HG03103 (cell line): Measurements from ENCODE around the gene MT1E.

Experiments
- ATAC-seq: cut with Tn5 transposase; IDR thresholded peaks from one replicate; pipeline ENCODE4 v1.9.1; 2021; ENCODE audit warnings: low read depth; ENCODE audit not compliant: unreplicated experiment

MT1E gene

DNA sequence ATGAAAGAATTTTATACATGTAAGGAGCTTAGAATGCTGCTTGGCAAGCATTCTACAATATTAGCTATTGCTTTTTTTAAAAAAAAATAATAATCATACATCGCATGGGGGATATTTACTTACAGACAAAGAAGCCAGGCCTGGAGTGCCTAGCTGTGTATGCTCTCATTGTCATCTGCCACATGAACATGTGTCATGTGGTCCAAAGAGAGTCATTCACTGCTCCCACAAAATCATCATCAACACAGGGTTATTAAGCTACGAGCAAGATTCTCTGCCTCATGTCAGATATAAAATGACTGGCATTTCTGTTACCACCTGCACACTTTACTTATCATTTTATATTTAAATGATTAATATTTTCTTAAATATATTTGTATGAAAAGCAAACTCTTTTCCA is 1.9 kb upstream of the MT1E start:
- ATAC-seq: no peak

DNA sequence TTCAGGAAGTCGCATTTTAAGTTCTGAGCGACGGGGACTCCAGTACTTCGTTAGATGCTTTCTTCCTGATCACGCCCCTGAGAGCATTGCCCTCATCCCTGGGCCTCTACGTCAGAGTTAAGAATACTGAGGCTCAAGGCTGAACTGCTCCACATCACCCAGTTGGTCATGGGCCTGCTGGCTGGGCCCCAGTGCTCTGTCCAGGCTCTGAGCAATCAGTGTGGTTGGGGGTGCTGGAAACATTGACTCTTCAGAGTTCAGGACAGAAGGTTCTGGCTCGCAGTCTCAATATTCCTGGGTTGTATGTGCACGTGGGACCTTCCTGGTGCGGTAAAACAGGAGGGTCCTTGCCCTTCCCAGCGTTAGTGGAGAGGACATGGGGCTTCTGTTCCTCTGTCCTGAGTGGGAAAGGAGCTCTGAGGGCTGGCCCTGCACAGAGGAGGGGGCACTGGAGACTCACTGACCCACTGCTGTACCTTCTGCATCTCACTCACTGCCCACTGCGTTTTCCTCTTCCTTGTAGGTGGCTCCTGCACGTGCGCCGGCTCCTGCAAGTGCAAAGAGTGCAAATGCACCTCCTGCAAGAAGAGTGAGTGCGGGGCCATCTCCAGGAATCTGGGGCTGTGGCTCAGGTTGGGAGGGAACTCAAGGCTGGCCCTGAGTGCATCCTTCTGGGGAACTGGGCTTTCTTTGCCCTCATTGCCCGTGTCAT is 518 bp downstream of the MT1E start:
- no peak for ATAC-seq

DNA sequence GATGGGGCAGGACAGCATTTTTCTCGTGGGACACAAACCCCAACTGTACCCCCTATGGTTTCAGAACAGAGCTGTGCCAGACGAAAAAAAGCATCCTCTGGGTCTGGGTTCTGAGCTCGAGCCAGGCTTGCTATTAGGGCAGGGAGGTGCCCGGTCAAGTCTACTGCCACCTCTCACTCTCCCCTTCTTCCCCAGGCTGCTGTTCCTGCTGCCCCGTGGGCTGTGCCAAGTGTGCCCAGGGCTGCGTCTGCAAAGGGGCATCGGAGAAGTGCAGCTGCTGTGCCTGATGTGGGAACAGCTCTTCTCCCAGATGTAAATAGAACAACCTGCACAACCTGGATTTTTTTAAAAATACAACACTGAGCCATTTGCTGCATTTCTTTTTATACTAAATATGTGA is 1.1 kb downstream of the MT1E start:
- no peak for ATAC-seq

DNA sequence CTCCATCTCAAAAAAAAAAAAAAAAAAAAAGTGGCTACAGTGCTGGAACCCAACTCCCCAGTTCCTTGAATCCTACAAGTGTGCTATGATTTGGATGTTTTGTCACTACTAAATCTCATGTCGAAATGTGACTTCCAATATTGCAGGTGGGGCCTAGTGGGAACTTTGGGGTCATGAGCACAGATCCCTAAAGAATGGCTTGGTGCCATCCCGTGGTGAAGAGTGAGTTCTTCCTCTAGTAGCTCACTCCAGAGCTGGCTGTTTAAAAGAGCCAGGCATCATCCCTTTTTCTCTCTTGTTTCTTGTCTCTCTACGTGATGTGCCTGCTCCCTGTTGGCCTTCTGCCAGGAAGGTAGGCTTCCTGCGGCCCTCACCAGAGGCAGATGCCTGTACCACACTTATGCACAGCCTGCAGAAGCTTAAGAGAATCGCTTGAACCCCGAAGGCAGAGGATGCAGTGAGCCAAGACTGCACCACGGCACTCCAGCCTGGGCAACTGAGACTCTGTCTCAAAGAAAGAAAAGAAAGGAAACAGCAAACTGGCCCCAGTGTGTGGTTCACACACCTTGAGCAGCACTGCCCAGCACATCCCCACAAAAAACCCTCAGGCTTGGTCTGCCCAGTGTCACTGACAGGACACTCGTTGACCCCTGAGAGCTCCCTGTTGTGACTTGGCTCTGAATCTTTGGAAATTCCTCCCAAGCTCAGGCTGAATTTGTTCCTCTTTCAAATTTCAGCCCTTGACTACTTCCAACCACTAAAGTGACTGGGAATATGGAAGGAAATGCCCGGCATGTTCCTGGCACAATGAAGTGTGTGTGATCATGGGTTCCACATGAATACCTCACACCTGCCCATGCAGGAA is 3.1 kb downstream of the MT1E start:
- no peak for ATAC-seq

DNA sequence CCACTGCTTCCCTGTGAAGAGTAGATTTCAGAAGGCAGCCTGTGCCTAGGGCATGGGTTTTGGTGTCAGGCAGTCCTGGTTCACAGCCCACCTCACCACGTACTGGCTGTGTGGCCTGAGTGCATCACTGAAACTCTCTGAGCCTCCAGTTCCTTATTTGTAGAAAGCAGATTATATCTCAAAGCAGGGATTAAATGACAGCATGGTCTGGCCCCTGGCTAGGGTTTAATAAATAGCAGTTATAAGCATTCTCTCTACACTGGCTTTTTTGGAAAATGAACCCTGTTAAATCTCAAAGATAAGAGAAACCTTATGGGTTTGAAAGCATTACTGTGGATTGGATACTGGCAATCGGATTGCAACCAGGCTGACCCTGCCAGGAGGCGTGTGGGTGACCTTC is 4.0 kb downstream of the MT1E start:
- ATAC-seq: no peak

DNA sequence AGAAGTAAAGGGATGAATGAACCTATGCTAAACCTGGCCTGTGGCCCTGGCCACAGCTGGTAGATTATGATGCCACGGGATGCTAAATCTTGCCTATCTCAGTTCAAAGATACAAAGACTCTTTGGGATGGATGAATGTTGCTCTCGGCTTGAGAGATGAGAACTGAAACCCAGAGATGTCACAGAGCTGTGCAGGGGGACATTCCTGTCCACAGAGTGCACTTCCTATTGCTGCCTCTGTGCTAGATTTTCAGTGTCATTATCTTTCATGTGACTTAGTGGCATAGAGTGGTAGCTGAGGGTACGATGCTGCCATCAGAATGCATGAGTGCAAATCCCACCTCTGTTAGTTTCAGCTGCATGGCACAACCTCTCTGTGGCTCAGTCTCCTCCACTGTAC is 4.6 kb downstream of the MT1E start:
- peak; percentile 73 for ATAC-seq

DNA sequence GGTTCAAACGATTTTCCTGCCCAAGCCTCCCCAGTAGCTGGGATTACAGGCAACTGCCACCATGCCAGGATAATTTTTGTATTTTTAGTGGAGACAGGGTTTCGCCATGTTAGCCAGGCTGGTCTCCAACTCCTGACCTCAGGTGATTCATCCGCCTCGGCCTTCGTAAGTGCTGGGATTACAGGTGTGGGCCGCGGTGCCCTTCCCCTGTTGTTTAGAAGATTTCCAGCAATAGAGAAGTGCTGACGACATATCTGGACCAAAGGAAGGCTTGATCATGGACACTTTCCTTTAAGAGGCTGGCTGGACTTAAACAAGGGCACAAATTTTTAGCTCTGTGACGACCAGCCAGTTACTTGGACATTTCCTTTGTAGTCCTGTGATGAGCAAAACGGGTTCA is 5.6 kb downstream of the MT1E start:
- ATAC-seq: no peak

DNA sequence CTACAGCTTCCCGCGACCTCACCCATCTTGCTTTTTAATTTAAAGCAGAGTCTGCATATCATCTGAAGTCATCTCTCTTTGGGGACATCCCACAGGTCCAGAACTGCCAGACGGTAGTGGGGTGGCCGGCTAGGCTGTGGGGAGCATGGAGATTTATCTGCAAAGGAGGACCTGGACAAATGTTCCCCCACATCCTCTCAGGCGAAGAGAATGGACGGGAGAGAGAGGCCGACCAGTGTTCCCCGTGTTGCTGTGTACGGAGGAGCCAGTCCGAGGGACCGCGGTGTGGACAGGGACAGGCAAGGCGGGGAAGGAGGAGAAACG is 6.2 kb downstream of the MT1E start:
- ATAC-seq: no peak

DNA sequence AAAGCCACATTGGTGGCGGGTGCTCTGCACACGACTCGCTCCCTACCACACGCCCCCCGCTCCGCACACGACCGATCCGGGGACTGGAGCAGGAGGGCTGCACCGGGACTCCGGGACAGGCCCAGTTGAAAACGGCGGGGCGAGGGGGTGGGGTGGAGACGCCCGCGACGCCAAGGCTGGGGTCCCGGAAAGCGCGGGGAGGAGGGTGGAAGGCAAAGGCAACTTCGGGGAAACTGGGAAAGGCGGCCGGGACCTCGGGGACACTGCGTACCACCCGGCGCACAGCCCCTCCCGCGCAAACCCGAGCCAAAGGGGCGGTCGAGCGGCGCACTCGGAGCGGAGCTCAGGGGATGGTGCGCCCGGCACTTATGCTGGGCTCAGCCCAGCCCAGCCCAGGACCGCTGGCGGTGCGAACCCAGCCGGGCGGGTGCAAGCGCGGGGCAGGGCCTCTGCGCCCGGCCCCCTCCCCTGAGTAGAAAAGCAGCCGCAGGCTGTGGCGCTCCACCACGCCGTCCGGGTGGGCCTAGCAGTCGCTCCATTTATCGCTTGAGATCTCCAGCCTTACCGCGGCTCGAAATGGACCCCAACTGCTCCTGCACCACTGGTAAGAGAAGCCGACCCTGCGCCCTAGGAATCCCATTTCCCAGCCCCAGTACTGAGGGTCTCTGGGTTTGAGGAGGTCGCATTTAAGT is 6.7 kb downstream of the MT1E start, which contains the start of gene MT1M:
Gene MT1M, plus strand, starts transcription at position 504 of the 692 bp plus-strand sequence. Its CDS starts 73 bp downstream, at position 577.
- no peak for ATAC-seq

DNA sequence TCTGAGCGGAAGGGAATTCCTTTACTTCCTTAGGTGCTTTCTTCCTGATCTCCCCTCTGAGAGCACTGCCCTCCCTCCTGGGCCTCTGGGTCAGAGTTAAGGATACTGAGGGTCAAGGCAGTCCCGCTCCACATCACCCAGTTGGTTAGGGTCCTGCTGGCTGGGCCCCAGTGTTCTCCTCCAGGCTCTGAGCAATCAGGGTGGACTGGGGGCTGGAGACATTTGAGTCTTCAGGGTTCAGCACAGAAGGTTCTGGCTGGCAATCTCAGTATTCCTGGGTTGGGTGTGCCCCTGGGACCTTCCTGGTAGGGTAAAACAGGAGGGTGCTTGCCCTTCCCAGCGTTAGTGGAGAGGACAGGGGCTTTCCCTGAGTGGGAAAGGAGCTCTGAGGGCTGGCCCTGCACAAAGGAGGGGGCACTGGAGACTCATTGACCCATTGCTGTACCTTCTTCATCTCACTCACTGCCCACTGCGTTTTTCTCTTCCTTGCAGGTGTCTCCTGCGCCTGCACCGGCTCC is 7.3 kb downstream of the MT1E start:
- ATAC-seq: no peak

DNA sequence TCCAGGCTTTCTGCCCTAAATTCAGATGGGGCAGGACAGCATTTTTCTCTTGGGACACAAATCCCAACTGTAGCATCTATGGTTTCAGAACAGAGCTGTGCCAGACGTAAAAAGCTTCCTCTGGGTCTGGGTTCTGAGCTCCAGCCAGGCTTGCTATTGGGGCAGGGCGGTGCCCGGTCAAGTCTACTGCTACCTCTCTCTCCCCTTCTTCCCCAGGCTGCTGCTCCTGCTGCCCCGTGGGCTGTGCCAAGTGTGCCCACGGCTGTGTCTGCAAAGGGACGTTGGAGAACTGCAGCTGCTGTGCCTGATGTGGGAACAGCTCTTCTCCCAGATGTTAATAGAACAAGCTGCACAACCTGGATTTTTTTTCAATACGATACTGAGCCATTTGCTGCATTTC is 8.0 kb downstream of the MT1E start:
- ATAC-seq: no peak

DNA sequence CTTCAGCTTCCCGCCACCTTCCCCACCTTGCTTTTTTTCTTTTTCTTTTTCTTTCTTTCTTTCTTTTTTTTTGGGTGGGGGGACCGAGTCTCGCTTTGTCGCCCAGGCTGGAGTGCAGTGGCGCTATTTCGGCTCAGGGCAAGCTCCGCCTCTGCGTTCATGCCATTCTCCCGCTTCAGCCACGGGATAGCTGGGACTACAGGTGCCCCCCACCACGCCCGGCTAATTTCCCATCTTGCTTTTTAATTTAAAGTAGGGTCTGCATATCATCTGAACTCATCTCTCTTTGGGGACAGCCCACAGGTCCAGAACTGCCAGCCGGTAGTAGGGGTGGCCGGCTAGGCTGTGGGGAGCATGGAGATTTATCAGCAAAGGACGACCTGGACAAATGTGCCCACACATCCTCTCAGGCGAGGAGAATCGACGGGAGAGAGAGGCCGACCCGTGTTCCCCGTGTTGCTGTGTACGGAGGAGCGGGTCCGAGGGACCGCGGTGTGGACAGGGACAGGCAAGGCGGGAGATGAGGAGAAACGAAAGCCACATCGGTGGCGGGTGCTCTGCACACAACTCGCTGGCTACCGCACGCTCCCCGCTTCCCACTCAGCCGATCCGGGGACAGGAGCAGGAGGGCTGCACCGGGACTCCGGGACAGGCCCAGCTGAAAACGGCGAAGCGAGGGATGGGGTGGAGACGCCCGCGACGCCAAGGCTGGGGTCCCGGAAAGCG is 9.3 kb downstream of the MT1E start:
- no peak for ATAC-seq

DNA sequence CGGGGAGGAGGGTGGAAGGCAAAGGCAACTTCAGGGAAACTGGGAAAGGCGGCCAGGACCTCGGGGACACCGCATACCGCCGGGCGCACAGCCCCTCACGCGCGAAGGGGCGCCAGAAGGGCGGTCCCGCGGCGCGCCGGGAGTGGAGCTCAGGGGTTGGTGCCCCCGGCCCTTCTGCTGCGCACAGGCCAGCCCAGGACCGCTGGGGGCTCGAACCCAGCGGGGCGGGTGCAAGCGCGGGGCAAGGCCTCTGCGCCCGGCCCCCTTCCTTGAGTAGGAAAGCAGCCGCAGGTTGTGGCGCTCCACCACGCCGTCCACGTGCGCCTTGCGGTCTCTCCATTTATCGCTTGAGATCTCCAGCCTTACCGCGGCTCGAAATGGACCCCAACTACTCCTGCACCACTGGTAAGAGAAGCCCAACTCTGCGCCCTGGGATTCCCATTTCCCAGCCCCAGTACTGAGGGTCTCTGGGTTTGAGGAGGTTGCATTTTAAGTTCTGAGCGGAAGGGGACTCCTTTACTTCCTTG is 9.9 kb downstream of the MT1E start:
- ATAC-seq: no peak

DNA sequence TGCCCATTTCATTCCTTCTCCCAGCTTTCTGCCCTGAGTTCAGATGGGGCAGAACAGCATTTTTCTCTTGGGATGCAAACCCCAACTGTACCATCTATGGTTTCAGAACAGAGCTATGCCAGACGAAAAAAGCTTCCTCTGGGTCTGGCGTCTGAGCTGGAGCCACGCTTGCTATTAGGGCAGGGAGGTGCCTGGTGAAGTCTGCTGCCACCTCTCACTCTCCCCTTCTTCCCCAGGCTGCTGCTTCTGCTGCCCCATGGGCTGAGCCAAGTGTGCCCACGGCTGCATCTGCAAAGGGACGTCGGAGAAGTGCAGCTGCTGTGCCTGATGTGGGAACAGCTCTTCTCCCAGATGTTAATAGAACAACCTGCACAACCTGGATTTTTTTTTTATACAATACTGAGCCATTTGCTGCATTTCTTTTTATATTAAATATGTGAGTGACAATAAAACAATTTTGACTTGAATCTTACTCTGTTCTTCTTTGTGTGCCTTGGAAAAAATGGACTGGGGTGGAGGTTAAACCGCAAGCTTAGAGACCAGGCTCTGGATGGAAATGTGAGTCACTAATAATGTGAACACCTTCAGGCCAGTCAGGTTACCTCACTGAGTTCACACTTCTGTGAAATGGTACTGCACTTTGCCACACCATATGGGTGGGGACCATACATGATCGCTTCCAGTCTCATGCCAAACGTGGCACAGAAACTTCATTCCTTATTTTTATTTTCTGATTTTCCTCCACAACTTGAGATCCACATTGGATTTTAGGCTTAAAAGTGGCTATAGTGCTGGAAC is 11.2 kb downstream of the MT1E start:
- ATAC-seq: no peak

DNA sequence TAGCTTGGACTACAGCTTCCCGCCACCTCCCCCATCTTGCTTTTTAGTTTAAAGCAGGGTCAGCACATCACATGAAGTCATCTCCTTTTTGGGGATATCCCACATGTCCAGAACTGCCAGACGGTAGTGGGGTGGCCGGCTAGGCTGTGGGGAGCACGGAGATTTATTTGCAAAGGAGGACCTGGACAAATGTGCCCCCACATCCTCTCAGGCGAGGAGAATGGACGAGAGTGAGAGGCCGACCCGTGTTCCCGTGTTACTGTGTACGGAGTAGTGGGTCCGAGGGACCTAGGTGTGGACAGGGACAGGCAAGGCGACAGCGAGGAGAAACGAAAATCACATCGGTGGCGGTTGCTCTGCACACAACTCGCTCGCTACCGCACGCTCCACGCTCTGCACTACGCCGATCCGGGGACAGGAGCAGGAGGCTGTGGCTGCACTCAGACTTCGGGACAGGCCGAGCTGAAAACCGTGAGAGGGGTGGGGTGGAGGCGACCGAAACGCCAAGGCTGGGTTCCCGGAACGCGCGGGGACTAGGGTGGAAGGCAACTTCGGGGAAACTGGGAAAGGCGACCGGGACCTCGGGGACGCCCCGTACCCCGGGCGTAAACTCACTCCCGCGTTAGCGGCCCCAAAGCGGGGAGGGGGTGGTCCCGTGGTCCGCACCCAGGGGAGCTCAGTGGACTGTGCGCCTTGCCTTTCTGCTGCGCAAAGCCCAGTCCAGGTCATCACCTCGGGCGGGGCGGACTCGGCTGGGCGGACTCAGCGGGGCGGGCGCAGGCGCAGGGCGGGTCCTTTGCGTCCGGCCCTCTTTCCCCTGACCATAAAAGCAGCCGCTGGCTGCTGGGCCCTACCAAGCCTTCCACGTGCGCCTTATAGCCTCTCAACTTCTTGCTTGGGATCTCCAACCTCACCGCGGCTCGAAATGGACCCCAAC is 12.5 kb downstream of the MT1E start, which contains the start of gene MT1A:
Gene MT1A, plus strand, starts transcription at position 853 of the 937 bp plus-strand sequence. Its CDS starts 73 bp downstream, at position 926.
- no peak for ATAC-seq

DNA sequence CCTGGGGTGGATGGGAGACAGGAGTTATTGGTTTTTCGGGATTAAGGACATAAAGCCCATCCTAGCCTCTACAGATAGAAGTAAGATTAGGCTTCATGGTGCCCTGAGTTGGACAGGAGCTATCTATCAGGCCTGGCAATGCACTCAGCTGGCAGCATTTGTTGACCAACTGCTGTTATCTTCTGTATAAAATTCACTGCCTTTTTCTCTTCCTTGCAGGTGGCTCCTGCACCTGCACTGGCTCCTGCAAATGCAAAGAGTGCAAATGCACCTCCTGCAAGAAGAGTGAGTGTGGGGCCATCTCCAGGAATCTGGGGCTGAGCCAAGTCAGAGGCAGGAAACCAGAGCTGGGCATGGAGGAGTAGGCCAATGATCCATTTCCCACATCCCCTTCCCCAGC is 13.5 kb downstream of the MT1E start:
- ATAC-seq: no peak

DNA sequence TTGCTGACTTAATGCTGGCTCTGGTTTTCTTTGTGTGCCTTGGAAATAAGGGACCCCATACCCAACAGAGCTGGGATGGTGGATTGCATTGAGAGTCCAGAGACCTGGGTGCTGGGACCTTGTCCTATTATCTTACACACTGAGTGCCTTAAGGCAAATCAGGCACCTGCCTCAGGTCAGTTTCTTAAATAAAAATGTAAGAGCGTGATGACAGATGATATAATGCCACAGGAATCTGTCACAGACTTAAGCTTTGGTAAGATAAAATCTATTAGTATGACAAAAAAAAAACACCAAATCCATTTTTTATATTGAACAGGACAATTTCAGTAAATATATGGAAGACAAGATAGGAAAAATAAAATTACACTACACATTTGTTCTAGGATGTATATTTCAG is 14.5 kb downstream of the MT1E start:
- ATAC-seq: no peak

DNA sequence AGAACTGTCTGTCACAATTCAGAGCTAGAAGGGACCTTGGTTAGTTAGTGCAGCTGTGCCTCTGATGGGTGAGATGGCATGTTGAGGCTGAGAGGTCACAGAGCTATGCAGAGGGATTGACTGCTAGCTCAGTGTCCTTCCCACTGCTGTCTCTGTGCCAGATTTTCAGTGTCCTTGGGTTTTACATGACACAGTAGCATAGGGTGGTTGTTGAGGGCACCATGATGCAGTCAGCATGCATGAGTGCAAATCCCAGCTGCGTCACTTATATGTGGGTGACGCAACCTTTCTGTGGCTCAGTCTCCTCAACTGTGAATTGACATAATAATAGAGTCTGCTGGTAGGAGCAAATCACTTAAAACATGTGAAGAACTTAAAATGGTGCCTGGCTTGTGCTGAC is 15.6 kb downstream of the MT1E start:
- ATAC-seq: no peak
